Kidney epithelial cell (primary cell): ENCODE data around the gene GPR137. TPM values are rescaled to one million over a fixed set of nuclear protein-coding genes. Genes with fewer than 3 reads are reported as not detected.

Experiments used
- DNase-seq: peaks from one replicate; pipeline ENCODE4 v3.0.0-alpha.2; 2010; ENCODE audit warnings: low read depth
- H3K27me3 ChIP-seq: 2 replicates; pipeline ENCODE4 v1.6.0; 2011; ENCODE audit warnings: low read length; ENCODE audit not compliant: control insufficient read depth, insufficient read depth
- H3K36me3 ChIP-seq: 2 replicates; pipeline ENCODE4 v1.5.1; 2011; ENCODE audit warnings: low read length; ENCODE audit not compliant: control insufficient read depth, insufficient read depth
- H3K4me3 ChIP-seq: 2 replicates; pipeline ENCODE4 v1.5.1; 2011; ENCODE audit warnings: low read depth, mild to moderate bottlenecking, control low read depth, low read length
- total RNA-seq: library from RNA; depleted of rRNA; stranded (reverse); fragments of >200 nt; gene quantifications from 2 replicates; pipeline ENCODE4 v1.2.3, GENCODE V29; 2015
- TF ChIP-seq, protein P1 (sequence below): IDR thresholded peaks from 2 replicates; pipeline ENCODE4 v1.5.1; 2011; ENCODE audit warnings: mild to moderate bottlenecking, moderate library complexity, low read length, control low read depth, inconsistent platforms; ENCODE audit not compliant: insufficient read depth, poor library complexity, severe bottlenecking

GPR137 gene
- total RNA-seq, 1 donor from 2014 or later = 21.9 TPM

DNA sequence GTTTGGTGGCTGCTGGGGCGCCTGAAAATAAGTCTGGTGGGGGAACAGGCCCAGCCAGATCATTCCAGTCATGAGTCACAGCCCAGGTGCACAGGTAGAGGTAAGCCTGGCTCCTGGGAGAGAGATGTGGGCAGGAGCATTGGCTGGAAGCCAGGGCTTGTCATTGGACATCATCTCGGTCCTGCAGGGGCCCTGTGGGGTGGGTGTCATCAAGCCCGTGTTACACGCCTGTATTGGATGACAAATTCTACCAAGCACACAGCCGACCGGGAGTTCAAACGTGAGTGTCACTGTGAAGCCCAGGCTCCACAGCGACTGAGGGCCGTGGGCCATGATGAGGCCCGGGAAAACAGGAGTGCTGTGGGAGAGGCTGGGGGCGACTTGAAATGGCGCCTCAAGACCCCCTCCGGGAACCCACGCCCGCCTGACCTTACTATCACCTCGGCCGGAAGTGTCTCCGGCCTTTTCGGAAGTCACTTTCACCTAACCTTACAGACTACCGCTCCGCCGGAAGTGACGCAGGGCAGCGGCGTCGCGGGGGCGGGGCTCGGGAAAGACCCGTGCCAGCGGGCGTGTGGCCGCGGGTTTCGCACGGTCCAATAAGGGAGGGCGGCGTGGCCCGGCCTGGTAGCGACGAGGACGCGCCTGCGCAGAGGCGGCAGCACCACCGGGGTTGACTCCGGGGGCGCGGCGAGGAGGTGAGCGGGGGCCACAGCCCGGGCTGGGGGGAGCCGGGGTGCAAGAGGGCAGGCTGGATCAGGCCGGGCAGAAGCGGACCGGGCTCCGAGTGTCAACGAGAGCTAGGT lies 45.0 kb upstream of the GPR137 start, which contains the start of gene FKBP2:
FKBP2 (plus strand) TSS at position 661 of the 806 bp plus-strand sequence. CDS start 1,293 bp downstream, outside the sequence.
- H3K27me3 ChIP-seq = no peaks in the 10 kb centered on the region

DNA sequence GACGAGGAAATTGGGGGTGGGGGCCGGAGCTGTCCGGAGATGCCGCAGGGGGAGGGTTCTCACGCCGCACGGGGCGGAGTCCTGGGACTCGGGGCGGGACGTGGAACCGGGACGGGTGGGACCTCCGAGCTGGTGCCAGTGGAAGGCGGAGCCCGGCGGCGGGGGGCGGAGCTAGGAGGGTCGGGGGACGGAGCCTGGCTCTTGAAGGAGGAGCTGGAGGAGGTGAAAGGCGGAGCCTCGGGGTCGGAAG lies 44.5 kb upstream of the GPR137 start:
- TF ChIP-seq, protein P1, sequence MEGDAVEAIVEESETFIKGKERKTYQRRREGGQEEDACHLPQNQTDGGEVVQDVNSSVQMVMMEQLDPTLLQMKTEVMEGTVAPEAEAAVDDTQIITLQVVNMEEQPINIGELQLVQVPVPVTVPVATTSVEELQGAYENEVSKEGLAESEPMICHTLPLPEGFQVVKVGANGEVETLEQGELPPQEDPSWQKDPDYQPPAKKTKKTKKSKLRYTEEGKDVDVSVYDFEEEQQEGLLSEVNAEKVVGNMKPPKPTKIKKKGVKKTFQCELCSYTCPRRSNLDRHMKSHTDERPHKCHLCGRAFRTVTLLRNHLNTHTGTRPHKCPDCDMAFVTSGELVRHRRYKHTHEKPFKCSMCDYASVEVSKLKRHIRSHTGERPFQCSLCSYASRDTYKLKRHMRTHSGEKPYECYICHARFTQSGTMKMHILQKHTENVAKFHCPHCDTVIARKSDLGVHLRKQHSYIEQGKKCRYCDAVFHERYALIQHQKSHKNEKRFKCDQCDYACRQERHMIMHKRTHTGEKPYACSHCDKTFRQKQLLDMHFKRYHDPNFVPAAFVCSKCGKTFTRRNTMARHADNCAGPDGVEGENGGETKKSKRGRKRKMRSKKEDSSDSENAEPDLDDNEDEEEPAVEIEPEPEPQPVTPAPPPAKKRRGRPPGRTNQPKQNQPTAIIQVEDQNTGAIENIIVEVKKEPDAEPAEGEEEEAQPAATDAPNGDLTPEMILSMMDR = no peak
- peaks cover 3% of the 10 kb centered on the region for H3K36me3 ChIP-seq
- H3K27me3 ChIP-seq = no peaks in the 10 kb centered on the region
- no peak for DNase-seq
- peak overlapping the region; percentile 58 for H3K4me3 ChIP-seq

More for the DNA sequence above, 45.0 kb upstream of the GPR137 start, which contains the start of gene FKBP2:
- peaks cover 3% of the 10 kb centered on the region for H3K36me3 ChIP-seq
- peak; percentile 71 for DNase-seq
- peak within 1 kb of the TSS; percentile 87 for H3K4me3 ChIP-seq
- TF ChIP-seq, protein P1 = no peak

DNA sequence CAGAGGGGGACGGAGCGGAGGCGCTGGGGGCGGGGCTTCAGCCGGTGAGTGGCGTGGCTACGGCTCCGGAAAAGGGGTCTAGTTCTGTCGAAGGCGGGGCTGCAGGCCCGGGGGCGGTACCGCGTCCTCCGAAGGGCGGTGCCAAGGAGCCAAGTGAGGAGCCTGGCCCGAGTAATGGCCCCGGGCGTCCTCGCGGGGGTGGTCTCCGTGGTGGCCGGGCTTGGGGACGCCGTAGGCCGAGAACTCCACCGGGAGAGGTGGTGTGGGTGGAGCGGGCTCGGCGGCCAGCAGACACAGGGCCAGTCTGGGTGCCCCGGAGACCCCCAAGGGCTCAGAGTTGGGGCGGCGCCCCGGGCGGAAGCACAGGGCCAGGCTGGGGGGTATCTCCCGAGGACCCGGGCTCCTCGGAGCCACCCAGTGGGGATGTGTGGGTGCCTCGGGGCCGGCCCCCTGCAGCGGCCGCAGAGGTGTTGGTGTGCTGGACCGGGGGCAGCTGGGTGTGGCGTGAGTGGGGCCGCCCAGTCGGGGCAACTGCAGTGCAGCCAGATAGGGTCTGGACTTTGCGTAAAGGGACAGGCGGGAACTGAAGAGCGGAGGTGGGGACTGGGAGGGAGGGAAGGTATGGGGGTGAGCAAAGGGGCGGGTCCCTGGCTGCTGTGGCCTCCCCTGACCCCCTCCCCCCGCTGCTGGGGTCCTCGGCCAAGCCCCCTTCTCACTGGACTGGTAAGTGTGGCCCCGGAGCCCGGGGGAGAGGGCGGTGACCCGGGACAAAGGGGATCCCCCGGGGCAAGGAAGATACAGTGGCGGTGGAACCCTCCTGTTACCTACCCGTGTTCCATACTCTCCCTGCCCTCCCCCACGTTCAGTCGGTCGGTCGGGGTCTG lies 43.9 kb upstream of the GPR137 start:
- peak; percentile 80 for DNase-seq
- H3K4me3 ChIP-seq = peak overlapping the region; percentile 87
- TF ChIP-seq, protein P1 = no peak

DNA sequence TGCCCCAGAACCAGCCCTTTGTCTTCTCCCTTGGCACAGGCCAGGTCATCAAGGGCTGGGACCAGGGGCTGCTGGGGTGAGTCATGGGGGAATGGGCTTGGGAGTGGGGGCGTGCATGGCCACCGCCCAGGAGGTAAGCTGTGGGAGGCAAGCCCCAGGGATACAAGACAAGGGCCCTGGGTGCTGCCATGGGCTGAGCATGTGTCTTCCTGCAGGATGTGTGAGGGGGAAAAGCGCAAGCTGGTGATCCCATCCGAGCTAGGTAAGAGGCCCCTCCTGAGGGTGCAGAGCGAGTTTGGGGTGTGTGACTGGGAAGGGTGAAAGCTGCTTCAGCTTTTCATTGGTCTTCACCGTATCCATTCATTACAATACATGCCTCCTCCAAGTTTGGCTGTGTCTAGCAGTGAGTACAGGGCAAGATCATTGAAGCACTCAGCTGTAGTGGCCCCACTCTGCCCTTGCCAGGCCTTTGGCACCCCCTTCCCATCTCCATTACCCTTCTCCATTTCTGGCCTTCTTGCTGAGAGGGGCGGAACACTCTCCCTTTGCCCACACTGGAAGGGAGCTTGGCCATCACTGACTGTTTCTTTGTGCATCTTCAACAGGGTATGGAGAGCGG lies 42.3 kb upstream of the GPR137 start:
- H3K36me3 ChIP-seq = peaks cover 3% of the 10 kb centered on the region
- no peak for DNase-seq
- H3K4me3 ChIP-seq = no peak overlapping the region
- TF ChIP-seq, protein P1 = no peak
- no peaks in the 10 kb centered on the region for H3K27me3 ChIP-seq

More for the DNA sequence above, 43.9 kb upstream of the GPR137 start:
- Histone ChIP-seq H3K27me3 (no peaks in the 10 kb centered on the region), H3K36me3 (peaks cover 3% of the 10 kb centered on the region)

DNA sequence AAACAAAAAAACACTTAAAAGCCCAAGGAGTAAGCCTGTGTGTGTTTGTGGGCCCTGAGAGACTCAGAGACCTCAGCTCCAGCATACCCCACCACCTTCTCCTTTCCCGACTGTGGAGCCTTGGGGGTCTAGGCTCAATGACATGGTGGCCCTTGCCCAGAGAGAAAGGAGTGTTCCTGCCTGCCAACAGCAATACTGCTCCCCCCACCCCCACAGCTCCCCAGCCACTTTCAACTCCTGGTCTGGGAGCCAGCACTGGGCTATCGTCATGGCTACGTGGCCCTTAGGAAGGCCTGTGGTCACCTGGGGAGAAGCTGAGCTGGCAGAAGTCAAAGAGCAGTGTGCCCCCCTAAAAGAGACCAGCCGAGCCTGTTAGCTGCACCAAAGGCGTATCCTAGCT lies 41.5 kb upstream of the GPR137 start:
- H3K36me3 ChIP-seq = peaks cover 3% of the 10 kb centered on the region
- DNase-seq = no peak
- TF ChIP-seq, protein P1 = no peak
- H3K27me3 ChIP-seq = no peaks in the 10 kb centered on the region
- no peak overlapping the region for H3K4me3 ChIP-seq
